Testis (tissue), 3 donors: ENCODE data around the gene SH3RF3. TPM values are rescaled to one million over a fixed set of nuclear protein-coding genes. Genes with fewer than 3 reads are reported as not detected.

Source experiments
- DNase-seq: peaks from one replicate; pipeline ENCODE4 v3.0.0-alpha.2; 2019
- H3K27ac ChIP-seq, 2 donors: fragments of 200-600 bp; sonication (generic); one replicate each; pipeline ENCODE4 v1.5.1; 2019
- H3K27me3 ChIP-seq: fragments of 200-600 bp; sonication (generic); one replicate; pipeline ENCODE4 v1.5.1; 2019
- H3K36me3 ChIP-seq: fragments of 200-600 bp; sonication (generic); one replicate; pipeline ENCODE4 v1.5.1; 2017; ENCODE audit warnings: low read depth; ENCODE audit errors: missing control alignments
- H3K4me1 ChIP-seq: fragments of 200-600 bp; sonication (generic); one replicate; pipeline ENCODE4 v1.5.1; 2019
- H3K4me3 ChIP-seq, 2 donors: fragments of 200-600 bp; sonication (generic); one replicate each; pipeline ENCODE4 v1.5.1; 2017 to 2019
- H3K9me3 ChIP-seq: fragments of 200-600 bp; sonication (generic); one replicate; pipeline ENCODE4 v1.5.1; 2017
- CTCF ChIP-seq, 3 experiments: fragments of 450-650 bp in 2 of 3; fragments of 200-600 bp in 1 of 3; sonication (generic) in 1 of 3; IDR thresholded peaks; one replicate each; pipeline ENCODE4 v1.5.1; 2016 to 2019; ENCODE audit warnings: antibody characterized with exemption in 3 of 3, mild to moderate bottlenecking in 2 of 3, moderate library complexity in 1 of 3
- POLR2A ChIP-seq: fragments of 450-650 bp; IDR thresholded peaks from one replicate; pipeline ENCODE4 v1.6.1; 2017; ENCODE audit warnings: antibody characterized with exemption, mild to moderate bottlenecking, moderate library complexity
- WGBS, 2 donors: methylation state at CpG; one replicate each; pipeline ENCODE4 v1.1.5; 2018; 5-methylcytosine and 5-hydroxymethylcytosine counted together
- intact Hi-C: fragments of 100-400 bp; cut with DNase I; formaldehyde crosslinking; loops from one replicate; pipeline ENCODE4 v1.15.1; 2023; ENCODE audit warnings: low total_unique reads
- polyA plus RNA-seq: library from polyadenylated mRNA; stranded (reverse); fragments of 350-450 nt; fragmentation: Illumina TruSeq; extraction: RNeasy Lipid Tissue Mini Kit (QIAGEN cat#74804); gene quantifications from one replicate; pipeline ENCODE4 v1.2.3, GENCODE V29; 2014; ENCODE audit warnings: low read depth, low replicate concordance; ENCODE audit not compliant: insufficient read depth
- total RNA-seq, 2 donors: library from RNA; depleted of rRNA; stranded (reverse); fragments of >200 nt; gene quantifications; one replicate each; pipeline ENCODE4 v1.2.3, GENCODE V29; 2016

SH3RF3 gene
- total and polyA plus RNA-seq, 3 donors from 2014 or later = 9.3 to 20.1 (median 16.5) TPM

GRCh38 chr2:109345653-109346480 is 216.9 kb downstream of the SH3RF3 start:
- Histone ChIP-seq H3K27me3 (no peaks in the 10 kb centered on the region), H3K4me1 (peaks cover 11% of the 10 kb centered on the region), H3K4me3 (no peak overlapping the region), H3K9me3 (no peaks in the 10 kb centered on the region), H3K27ac (no peak overlapping the region), H3K36me3 (no peaks in the 10 kb centered on the region)
- DNase-seq = no peak
- TF ChIP-seq CTCF (IDR thresholded peaks at IDR 0.05) = no peak
- intact Hi-C loops = no loop called here
- 81 to 86% methylated on average over 13 of the region's 13 CpGs for WGBS, 2 donors

GRCh38 chr2:109346601-109347228 is 217.7 kb downstream of the SH3RF3 start:
- Histone ChIP-seq H3K27me3 (no peaks in the 10 kb centered on the region), H3K4me3 (no peak overlapping the region), H3K9me3 (no peaks in the 10 kb centered on the region), H3K36me3 (no peaks in the 10 kb centered on the region), H3K27ac (no peak overlapping the region), H3K4me1 (peaks cover 15% of the 10 kb centered on the region)
- intact Hi-C loops = no loop called here
- TF ChIP-seq CTCF (IDR thresholded peaks at IDR 0.05) (no peak), POLR2A (no peak)
- no peak for DNase-seq
- 97% methylated on average over 12 of the region's 12 CpGs for WGBS, 2 donors

- no peak overlapping the region for H3K27ac ChIP-seq
- H3K27me3 ChIP-seq = no peaks in the 10 kb centered on the region
- intact Hi-C loops = no loop called here
- TF ChIP-seq POLR2A (no peak), CTCF (IDR thresholded peaks at IDR 0.05) (no peak)
- H3K4me3 ChIP-seq = no peak overlapping the region
- 86 to 97% methylated on average over 7 to 13 of the region's 13 CpGs for WGBS, 2 donors
- H3K36me3 ChIP-seq = no peaks in the 10 kb centered on the region
- H3K9me3 ChIP-seq = no peaks in the 10 kb centered on the region
- no peak for DNase-seq
- peaks cover 15% of the 10 kb centered on the region for H3K4me1 ChIP-seq
Observed at GRCh38 chr2:109347626-109348025, 218.6 kb downstream of the SH3RF3 start.

- H3K4me1 ChIP-seq = peaks cover 15% of the 10 kb centered on the region
- H3K36me3 ChIP-seq = no peaks in the 10 kb centered on the region
- H3K27me3 ChIP-seq = no peaks in the 10 kb centered on the region
- no peak overlapping the region for H3K27ac ChIP-seq
- no peaks in the 10 kb centered on the region for H3K9me3 ChIP-seq
- H3K4me3 ChIP-seq = no peak overlapping the region
- DNase-seq = no peak
- TF ChIP-seq POLR2A (no peak), CTCF (IDR thresholded peaks at IDR 0.05) (no peak)
- 100% methylated on average over 1 to 3 of the region's 3 CpGs for WGBS, 2 donors
- intact Hi-C loops = no loop called here
Observed at GRCh38 chr2:109348190-109348589, 219.2 kb downstream of the SH3RF3 start.
